OCI-LY1 (cell line): ENCODE data around the gene NEK6.

Experiments
- H2AFZ ChIP-seq: fragments of 200-600 bp; sonication (generic), shearing (Covaris generic); 2 replicates; pipeline ENCODE4 v1.6.0; 2014; ENCODE audit warnings: antibody characterized with exemption, mild to moderate bottlenecking, low read length
- H3F3A ChIP-seq: fragments of 200-600 bp; sonication (generic), shearing (Covaris generic); 2 replicates; pipeline ENCODE4 v1.6.0; 2014; ENCODE audit warnings: mild to moderate bottlenecking, antibody characterized with exemption, low read length, moderate library complexity; ENCODE audit not compliant: insufficient read depth
- H3K27ac ChIP-seq: fragments of 200-600 bp; sonication (generic); 2 replicates; pipeline ENCODE4 v1.5.1; 2014; ENCODE audit warnings: low read length, mixed run types, mild to moderate bottlenecking, low read depth; ENCODE audit not compliant: poor library complexity, severe bottlenecking
- H3K27me3 ChIP-seq: fragments of 200-600 bp; sonication (generic); 2 replicates; pipeline ENCODE4 v1.6.0; 2014; ENCODE audit warnings: antibody characterized with exemption, mild to moderate bottlenecking, low read length, moderate library complexity; ENCODE audit not compliant: insufficient read depth
- H3K36me3 ChIP-seq: fragments of 200-600 bp; sonication (generic); 2 replicates; pipeline ENCODE4 v1.6.1; 2014; ENCODE audit warnings: mild to moderate bottlenecking, antibody characterized with exemption, low read length, moderate library complexity, mixed read lengths; ENCODE audit not compliant: insufficient read depth
- H3K4me1 ChIP-seq: fragments of 200-600 bp; sonication (generic); 2 replicates; pipeline ENCODE4 v1.5.1; 2014; ENCODE audit warnings: mild to moderate bottlenecking, low read length, moderate library complexity; ENCODE audit not compliant: insufficient read depth, severe bottlenecking
- H3K4me2 ChIP-seq: fragments of 200-600 bp; sonication (generic), shearing (Covaris generic); 2 replicates; pipeline ENCODE4 v1.6.1; 2014; ENCODE audit warnings: low read length
- H3K4me3 ChIP-seq: fragments of 200-600 bp; sonication (generic); 2 replicates; pipeline ENCODE4 v1.5.1; 2014; ENCODE audit warnings: low read length, low read depth, mild to moderate bottlenecking, mixed read lengths; ENCODE audit not compliant: poor library complexity, severe bottlenecking
- H3K79me2 ChIP-seq: fragments of 200-600 bp; shearing (Covaris generic); 2 replicates; pipeline ENCODE4 v1.6.1; 2016; ENCODE audit warnings: mixed run types, low read length, mixed read lengths; ENCODE audit not compliant: insufficient read depth
- H3K9ac ChIP-seq: fragments of 200-600 bp; sonication (generic), shearing (Covaris generic); 2 replicates; pipeline ENCODE4 v1.6.1; 2014; ENCODE audit warnings: mild to moderate bottlenecking, low read length, mixed read lengths
- H3K9me2 ChIP-seq: fragments of 200-600 bp; sonication (generic), shearing (Covaris generic); 2 replicates; pipeline ENCODE4 v1.6.1; 2014; ENCODE audit warnings: low read depth, mild to moderate bottlenecking, low read length, mixed read lengths
- H3K9me3 ChIP-seq: fragments of 200-600 bp; shearing (Covaris generic); 2 replicates; pipeline ENCODE4 v1.6.1; 2014; ENCODE audit warnings: low read length, mixed read lengths
- H4K20me1 ChIP-seq: fragments of 200-600 bp; sonication (generic), shearing (Covaris generic); 2 replicates; pipeline ENCODE4 v1.6.0; 2016; ENCODE audit warnings: mild to moderate bottlenecking, low read length; ENCODE audit not compliant: insufficient read depth
- EZH2 ChIP-seq: fragments of 200-600 bp; sonication (generic), shearing (Covaris generic); IDR thresholded peaks from 2 replicates; pipeline ENCODE4 v1.8.0; 2017; ENCODE audit warnings: borderline replicate concordance, mixed run types, mild to moderate bottlenecking, antibody characterized with exemption, low read length, moderate library complexity, mixed read lengths
- TF ChIP-seq, protein P1 (sequence below): fragments of 200-600 bp; sonication (generic), shearing (Covaris generic); IDR thresholded peaks from 2 replicates; pipeline ENCODE4 v1.5.1; 2017; ENCODE audit warnings: mild to moderate bottlenecking, antibody characterized with exemption, low read length, moderate library complexity, mixed read lengths

NEK6 gene

GRCh38 chr9:124394596-124394995, 136.8 kb downstream of the NEK6 start:
- Histone ChIP-seq H3K9me3 (no peaks in the 10 kb centered on the region), H3K4me1 (peaks cover 3% of the 10 kb centered on the region), H3K79me2 (peaks cover 58% of the 10 kb centered on the region), H3K4me2 (no peak overlapping the region), H3K4me3 (no peak overlapping the region), H3K27me3 (no peaks in the 10 kb centered on the region), H3K27ac (no peak overlapping the region), H4K20me1 (no peaks in the 10 kb centered on the region), H3K9ac (no peak overlapping the region), H2AFZ (no peak overlapping the region), H3K9me2 (no peaks in the 10 kb centered on the region), H3F3A (no peaks in the 10 kb centered on the region), H3K36me3 (peaks cover 35% of the 10 kb centered on the region; the same call in 1 of the 2 replicates)
- TF ChIP-seq, protein P1, sequence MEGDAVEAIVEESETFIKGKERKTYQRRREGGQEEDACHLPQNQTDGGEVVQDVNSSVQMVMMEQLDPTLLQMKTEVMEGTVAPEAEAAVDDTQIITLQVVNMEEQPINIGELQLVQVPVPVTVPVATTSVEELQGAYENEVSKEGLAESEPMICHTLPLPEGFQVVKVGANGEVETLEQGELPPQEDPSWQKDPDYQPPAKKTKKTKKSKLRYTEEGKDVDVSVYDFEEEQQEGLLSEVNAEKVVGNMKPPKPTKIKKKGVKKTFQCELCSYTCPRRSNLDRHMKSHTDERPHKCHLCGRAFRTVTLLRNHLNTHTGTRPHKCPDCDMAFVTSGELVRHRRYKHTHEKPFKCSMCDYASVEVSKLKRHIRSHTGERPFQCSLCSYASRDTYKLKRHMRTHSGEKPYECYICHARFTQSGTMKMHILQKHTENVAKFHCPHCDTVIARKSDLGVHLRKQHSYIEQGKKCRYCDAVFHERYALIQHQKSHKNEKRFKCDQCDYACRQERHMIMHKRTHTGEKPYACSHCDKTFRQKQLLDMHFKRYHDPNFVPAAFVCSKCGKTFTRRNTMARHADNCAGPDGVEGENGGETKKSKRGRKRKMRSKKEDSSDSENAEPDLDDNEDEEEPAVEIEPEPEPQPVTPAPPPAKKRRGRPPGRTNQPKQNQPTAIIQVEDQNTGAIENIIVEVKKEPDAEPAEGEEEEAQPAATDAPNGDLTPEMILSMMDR, result 0 out of 2 replicates have a peak, but pooled peaks have one; percentile 12
- no peak for TF ChIP-seq EZH2

DNA sequence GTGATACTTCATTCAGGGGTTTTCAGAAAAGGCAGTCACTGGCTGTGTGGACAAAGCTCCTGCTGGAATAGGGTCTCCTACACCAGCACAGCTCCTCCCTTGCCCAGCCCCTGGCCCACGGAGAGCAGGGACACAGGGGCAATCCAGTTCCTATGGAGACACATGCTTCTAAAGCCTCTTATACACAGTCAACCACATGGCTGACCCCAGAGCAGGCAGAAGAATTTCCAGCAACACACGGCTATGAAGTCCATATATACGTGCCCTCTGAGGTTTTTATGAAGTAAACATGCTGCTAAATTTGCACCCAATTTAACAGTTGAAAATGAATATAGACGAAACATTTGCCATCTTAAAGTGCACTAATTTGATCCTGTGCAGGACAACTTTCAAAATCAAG, 138.1 kb downstream of the NEK6 start:
- H4K20me1 ChIP-seq, result no peaks in the 10 kb centered on the region
- no peak overlapping the region for H2AFZ ChIP-seq
- TF ChIP-seq, protein P1, result no peak
- no peak for TF ChIP-seq EZH2
- H3K9ac ChIP-seq, result no peak overlapping the region
- peaks cover 3% of the 10 kb centered on the region for H3K4me1 ChIP-seq
- no peak overlapping the region for H3K27ac ChIP-seq
- no peaks in the 10 kb centered on the region for H3F3A ChIP-seq
- no peaks in the 10 kb centered on the region for H3K9me3 ChIP-seq
- no peaks in the 10 kb centered on the region for H3K27me3 ChIP-seq
- no peak overlapping the region for H3K4me2 ChIP-seq
- H3K36me3 ChIP-seq, result peaks cover 41% of the 10 kb centered on the region; the same call in 1 of the 2 replicates
- H3K79me2 ChIP-seq, result peaks cover 46% of the 10 kb centered on the region
- no peaks in the 10 kb centered on the region for H3K9me2 ChIP-seq
- H3K4me3 ChIP-seq, result no peak overlapping the region

DNA sequence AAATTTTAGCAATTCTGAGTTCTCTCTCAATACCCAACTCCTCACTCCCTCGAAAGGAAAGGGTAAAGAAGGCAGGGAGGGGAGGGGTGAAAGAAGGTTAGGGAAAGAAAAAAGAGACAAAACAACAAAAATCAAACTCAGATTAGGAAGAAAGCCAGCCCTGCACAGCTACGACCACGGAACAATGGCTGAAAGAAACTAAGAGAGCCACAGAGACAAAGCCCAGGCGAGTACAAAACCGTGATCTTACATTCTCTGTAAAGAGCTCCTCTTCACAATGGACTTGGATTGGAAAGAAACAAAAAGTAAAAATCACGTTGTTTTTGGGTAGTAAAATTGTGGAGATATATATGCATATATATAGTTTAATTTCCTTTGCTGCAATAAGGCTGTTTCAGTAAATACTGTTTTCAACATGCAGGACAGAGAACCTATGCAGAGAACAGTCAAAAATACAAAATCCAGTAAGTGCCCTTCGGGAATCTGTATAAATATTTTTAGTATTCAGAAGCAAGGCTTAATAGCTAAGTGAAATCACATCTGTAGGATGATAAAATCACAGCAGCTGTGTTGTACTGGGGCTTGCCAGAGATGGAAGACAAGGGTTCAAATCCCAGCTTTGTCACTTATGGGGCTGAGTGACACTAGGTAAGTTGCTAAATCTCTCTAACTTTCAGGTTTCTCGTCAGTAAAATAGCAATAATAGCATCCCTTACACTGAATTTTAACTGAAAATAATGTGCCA, 140.6 kb downstream of the NEK6 start:
- H3K4me1 ChIP-seq, result peaks cover 3% of the 10 kb centered on the region
- H3K36me3 ChIP-seq, result peaks cover 61% of the 10 kb centered on the region
- H3K9ac ChIP-seq, result no peak overlapping the region
- no peaks in the 10 kb centered on the region for H3F3A ChIP-seq
- H3K4me3 ChIP-seq, result no peak overlapping the region
- H3K4me2 ChIP-seq, result no peak overlapping the region
- H3K27me3 ChIP-seq, result no peaks in the 10 kb centered on the region
- H3K79me2 ChIP-seq, result peaks cover 30% of the 10 kb centered on the region
- no peaks in the 10 kb centered on the region for H3K9me2 ChIP-seq
- no peaks in the 10 kb centered on the region for H3K9me3 ChIP-seq
- no peak overlapping the region for H3K27ac ChIP-seq
- no peaks in the 10 kb centered on the region for H4K20me1 ChIP-seq
- no peak for TF ChIP-seq EZH2
- TF ChIP-seq, protein P1, result no peak
- H2AFZ ChIP-seq, result no peak overlapping the region
